ENCODE measurements around the gene OR10J5. TPM values are rescaled to one million over a fixed set of nuclear protein-coding genes. Genes with fewer than 3 reads are reported as not detected.

OR10J5 gene
- total and polyA plus RNA-seq, 2 experiments from 2014 or later: not detected

DNA sequence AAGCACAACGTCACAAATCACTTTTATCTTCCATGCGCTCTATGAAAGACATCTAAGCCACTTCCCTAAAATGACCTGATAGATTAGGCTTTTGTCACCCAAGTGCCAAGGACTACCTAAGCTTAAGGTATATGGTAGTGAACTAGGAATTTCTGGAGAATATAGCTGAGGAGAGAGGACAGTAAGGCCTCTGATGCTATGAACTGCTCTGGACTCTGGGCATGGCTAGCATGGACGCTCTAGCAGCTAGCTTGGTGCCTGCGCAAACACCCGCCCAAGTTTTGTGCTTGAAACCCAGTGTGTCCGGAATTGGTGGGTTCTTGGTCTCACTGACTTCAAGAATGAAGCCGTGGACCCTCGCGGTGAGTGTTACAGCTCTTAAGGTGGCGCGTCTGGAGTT is 42.5 kb downstream of the OR10J5 start:
- no peak for DNase-seq (ENCODE audit: low spot score)
- no peaks in the 10 kb centered on the region for H3K79me2 ChIP-seq (replicated peaks; ENCODE audit: insufficient read depth)
- no peak overlapping the region for H3K27ac ChIP-seq (ENCODE audit: low read depth)
- no peaks in the 10 kb centered on the region for H3K27me3 Mint-ChIP-seq (ENCODE audit: insufficient read depth, low read depth, poor library complexity)
- no peak for TF ChIP-seq EZH2phosphoT487 (IDR thresholded peaks at IDR 0.05; ENCODE audit: unreplicated experiment)
- TF ChIP-seq, protein P1, sequence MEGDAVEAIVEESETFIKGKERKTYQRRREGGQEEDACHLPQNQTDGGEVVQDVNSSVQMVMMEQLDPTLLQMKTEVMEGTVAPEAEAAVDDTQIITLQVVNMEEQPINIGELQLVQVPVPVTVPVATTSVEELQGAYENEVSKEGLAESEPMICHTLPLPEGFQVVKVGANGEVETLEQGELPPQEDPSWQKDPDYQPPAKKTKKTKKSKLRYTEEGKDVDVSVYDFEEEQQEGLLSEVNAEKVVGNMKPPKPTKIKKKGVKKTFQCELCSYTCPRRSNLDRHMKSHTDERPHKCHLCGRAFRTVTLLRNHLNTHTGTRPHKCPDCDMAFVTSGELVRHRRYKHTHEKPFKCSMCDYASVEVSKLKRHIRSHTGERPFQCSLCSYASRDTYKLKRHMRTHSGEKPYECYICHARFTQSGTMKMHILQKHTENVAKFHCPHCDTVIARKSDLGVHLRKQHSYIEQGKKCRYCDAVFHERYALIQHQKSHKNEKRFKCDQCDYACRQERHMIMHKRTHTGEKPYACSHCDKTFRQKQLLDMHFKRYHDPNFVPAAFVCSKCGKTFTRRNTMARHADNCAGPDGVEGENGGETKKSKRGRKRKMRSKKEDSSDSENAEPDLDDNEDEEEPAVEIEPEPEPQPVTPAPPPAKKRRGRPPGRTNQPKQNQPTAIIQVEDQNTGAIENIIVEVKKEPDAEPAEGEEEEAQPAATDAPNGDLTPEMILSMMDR (conservative IDR thresholded peaks at IDR 0.05; ENCODE audit: low read depth in 2 of 2): no peak
- TF ChIP-seq EZH2 (IDR thresholded peaks at IDR 0.05; ENCODE audit: low read depth, unreplicated experiment): no peak
- TF ChIP-seq, protein P2, sequence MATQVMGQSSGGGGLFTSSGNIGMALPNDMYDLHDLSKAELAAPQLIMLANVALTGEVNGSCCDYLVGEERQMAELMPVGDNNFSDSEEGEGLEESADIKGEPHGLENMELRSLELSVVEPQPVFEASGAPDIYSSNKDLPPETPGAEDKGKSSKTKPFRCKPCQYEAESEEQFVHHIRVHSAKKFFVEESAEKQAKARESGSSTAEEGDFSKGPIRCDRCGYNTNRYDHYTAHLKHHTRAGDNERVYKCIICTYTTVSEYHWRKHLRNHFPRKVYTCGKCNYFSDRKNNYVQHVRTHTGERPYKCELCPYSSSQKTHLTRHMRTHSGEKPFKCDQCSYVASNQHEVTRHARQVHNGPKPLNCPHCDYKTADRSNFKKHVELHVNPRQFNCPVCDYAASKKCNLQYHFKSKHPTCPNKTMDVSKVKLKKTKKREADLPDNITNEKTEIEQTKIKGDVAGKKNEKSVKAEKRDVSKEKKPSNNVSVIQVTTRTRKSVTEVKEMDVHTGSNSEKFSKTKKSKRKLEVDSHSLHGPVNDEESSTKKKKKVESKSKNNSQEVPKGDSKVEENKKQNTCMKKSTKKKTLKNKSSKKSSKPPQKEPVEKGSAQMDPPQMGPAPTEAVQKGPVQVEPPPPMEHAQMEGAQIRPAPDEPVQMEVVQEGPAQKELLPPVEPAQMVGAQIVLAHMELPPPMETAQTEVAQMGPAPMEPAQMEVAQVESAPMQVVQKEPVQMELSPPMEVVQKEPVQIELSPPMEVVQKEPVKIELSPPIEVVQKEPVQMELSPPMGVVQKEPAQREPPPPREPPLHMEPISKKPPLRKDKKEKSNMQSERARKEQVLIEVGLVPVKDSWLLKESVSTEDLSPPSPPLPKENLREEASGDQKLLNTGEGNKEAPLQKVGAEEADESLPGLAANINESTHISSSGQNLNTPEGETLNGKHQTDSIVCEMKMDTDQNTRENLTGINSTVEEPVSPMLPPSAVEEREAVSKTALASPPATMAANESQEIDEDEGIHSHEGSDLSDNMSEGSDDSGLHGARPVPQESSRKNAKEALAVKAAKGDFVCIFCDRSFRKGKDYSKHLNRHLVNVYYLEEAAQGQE (IDR thresholded peaks at IDR 0.05; ENCODE audit: unreplicated experiment): no peak
- TF ChIP-seq, protein P3, sequence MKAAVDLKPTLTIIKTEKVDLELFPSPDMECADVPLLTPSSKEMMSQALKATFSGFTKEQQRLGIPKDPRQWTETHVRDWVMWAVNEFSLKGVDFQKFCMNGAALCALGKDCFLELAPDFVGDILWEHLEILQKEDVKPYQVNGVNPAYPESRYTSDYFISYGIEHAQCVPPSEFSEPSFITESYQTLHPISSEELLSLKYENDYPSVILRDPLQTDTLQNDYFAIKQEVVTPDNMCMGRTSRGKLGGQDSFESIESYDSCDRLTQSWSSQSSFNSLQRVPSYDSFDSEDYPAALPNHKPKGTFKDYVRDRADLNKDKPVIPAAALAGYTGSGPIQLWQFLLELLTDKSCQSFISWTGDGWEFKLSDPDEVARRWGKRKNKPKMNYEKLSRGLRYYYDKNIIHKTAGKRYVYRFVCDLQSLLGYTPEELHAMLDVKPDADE (IDR thresholded peaks at IDR 0.05): no peak
- H3F3A ChIP-seq (replicated peaks; ENCODE audit: low read depth): no peaks in the 10 kb centered on the region
- H3K27me3 ChIP-seq (ENCODE audit: insufficient read depth): no peaks in the 10 kb centered on the region
- H3K36me3 Mint-ChIP-seq (ENCODE audit: low read depth): no peaks in the 10 kb centered on the region
- H4K20me1 ChIP-seq (replicated peaks; ENCODE audit: insufficient read depth): no peaks in the 10 kb centered on the region
- no peak overlapping the region; the same call in none of the 2 replicates for H2AFZ ChIP-seq
- no peak overlapping the region for H3K4me3 Mint-ChIP-seq
- H3K36me3 ChIP-seq (ENCODE audit: insufficient read depth): no peaks in the 10 kb centered on the region
- H3K4me1 ChIP-seq (ENCODE audit: insufficient read depth): no peaks in the 10 kb centered on the region
- H3K4me2 ChIP-seq: no peak overlapping the region
- H3K4me1 Mint-ChIP-seq: no peaks in the 10 kb centered on the region
- no peak overlapping the region for H3K4me3 ChIP-seq
- H3K27ac Mint-ChIP-seq: peak overlapping the region; percentile 33; the same call in 1 of the 2 replicates
- ATAC-seq: no peak
- H3K9me3 Mint-ChIP-seq: peaks cover 2% of the 10 kb centered on the region; the same call in 2 of the 3 replicates
- 0 out of 2 replicates have a peak, but pooled peaks cover 7% of the 10 kb centered on the region for H3K9me2 ChIP-seq (ENCODE audit: insufficient read depth)

DNA sequence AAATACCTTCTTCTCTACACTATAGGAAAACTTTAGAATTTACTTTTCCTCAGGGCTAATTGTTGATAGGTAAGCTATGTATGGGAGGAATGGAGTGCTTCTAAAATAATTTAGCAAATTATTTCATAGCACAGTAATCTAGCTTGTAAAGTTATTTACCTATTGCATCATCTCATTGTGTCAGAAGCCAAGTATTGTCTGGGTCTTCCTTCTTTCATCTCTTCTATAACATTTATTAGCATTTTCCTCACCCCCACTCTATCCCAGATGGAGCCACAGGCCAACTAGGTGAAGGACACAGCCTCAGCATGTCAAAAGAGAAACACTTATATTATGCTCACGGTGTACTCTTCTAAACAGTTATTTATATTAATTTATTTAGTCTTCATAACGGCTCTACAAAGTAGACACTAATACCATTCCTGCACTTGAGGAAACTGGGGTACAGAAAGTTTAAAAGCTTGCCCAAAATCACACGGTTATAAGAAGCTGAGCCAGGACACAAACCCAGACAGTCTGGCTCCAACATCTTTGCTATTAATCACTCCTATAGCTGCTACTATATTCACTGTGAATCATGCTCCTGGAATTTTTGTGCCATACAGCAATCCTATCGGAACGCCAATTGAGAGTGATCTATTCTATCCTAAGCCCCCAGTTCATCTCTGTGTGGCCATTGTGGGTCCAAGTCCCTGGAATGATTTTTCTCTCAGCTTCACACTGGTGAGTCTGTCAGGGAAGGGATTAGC is 43.1 kb downstream of the OR10J5 start:
- ATAC-seq (no peak), DNase-seq (ENCODE audit: low spot score) (no peak)
- no peak overlapping the region; the same call in 1 of the 2 replicates for H2AFZ ChIP-seq
- H4K20me1 ChIP-seq (replicated peaks; ENCODE audit: insufficient read depth): no peaks in the 10 kb centered on the region
- H3K4me2 ChIP-seq: no peak overlapping the region
- no peaks in the 10 kb centered on the region for H3K79me2 ChIP-seq (replicated peaks; ENCODE audit: insufficient read depth)
- no peaks in the 10 kb centered on the region for H3K27me3 Mint-ChIP-seq (ENCODE audit: insufficient read depth, low read depth, poor library complexity)
- H3K4me3 ChIP-seq: no peak overlapping the region
- H3K4me1 Mint-ChIP-seq: no peaks in the 10 kb centered on the region
- no peak overlapping the region for H3K27ac ChIP-seq (ENCODE audit: low read depth)
- H3K9me3 Mint-ChIP-seq: peaks cover 2% of the 10 kb centered on the region; the same call in 1 of the 3 replicates
- no peaks in the 10 kb centered on the region for H3K4me1 ChIP-seq (ENCODE audit: insufficient read depth)
- no peak overlapping the region; the same call in 1 of the 2 replicates for H3K27ac Mint-ChIP-seq
- H3K36me3 Mint-ChIP-seq (ENCODE audit: low read depth): no peaks in the 10 kb centered on the region
- H3F3A ChIP-seq (replicated peaks; ENCODE audit: low read depth): no peaks in the 10 kb centered on the region
- H3K9me2 ChIP-seq (ENCODE audit: insufficient read depth): 0 out of 2 replicates have a peak, but pooled peaks cover 7% of the 10 kb centered on the region
- no peak overlapping the region for H3K4me3 Mint-ChIP-seq
- no peaks in the 10 kb centered on the region for H3K27me3 ChIP-seq (ENCODE audit: insufficient read depth)
- H3K36me3 ChIP-seq (ENCODE audit: insufficient read depth): no peaks in the 10 kb centered on the region
- TF ChIP-seq ZNF114 (CRISPR knock-in tag; IDR thresholded peaks at IDR 0.05): no peak
- TF ChIP-seq CREB1 (CRISPR knock-in tag; IDR thresholded peaks at IDR 0.05; ENCODE audit: low read depth): no peak
- TF ChIP-seq EZH2phosphoT487 (IDR thresholded peaks at IDR 0.05; ENCODE audit: unreplicated experiment): no peak
- no peak for TF ChIP-seq ZNF331 (CRISPR knock-in tag; IDR thresholded peaks at IDR 0.05; ENCODE audit: low read depth)
- no peak for TF ChIP-seq EZH2 (IDR thresholded peaks at IDR 0.05; ENCODE audit: low read depth, unreplicated experiment)
- TF ChIP-seq, protein P1 (conservative IDR thresholded peaks at IDR 0.05; ENCODE audit: low read depth in 2 of 2): no peak
- no peak for TF ChIP-seq STAT1 (IDR thresholded peaks at IDR 0.05; ENCODE audit: unreplicated experiment)
- no peak for TF ChIP-seq JUNB (IDR thresholded peaks at IDR 0.05; ENCODE audit: unreplicated experiment)
- TF ChIP-seq, protein P3 (IDR thresholded peaks at IDR 0.05): no peak

All from GM23338 (cell line).